ENCODE results near the gene SART3.
"Not testable (repeated sequence)": the region's sequence is repeated elsewhere in the genome, so short reads cannot be mapped to it uniquely, and the experiment has no call there.

The SART3 gene

GRCh38 chr12:108485371-108485770 is 75.6 kb downstream of the SART3 start:
- ATAC-seq, DNase-seq: not testable (repeated sequence)

GRCh38 chr12:108484845-108485244 is 76.1 kb downstream of the SART3 start:
- DNase-seq (no peak), ATAC-seq (no peak)

GRCh38 chr12:108484431-108484830 is 76.5 kb downstream of the SART3 start:
- DNase-seq: no peak
- ATAC-seq: no peak

- no peak for DNase-seq
- ATAC-seq: no peak
Observed at GRCh38 chr12:108483213-108484059, 77.5 kb downstream of the SART3 start.

GRCh38 chr12:108482717-108483212 is 78.2 kb downstream of the SART3 start:
- DNase-seq (no peak), ATAC-seq (no peak)

- DNase-seq (no peak), ATAC-seq (peak; percentile 36)
Observed at GRCh38 chr12:108479364-108480070, 81.5 kb downstream of the SART3 start.

- no peak for ATAC-seq
- DNase-seq: no peak
Observed at GRCh38 chr12:108478611-108479206, 82.3 kb downstream of the SART3 start.

GRCh38 chr12:108477881-108478259 is 83.1 kb downstream of the SART3 start:
- DNase-seq (no peak), ATAC-seq (no peak)

- ATAC-seq (no peak), DNase-seq (no peak)
Observed at GRCh38 chr12:108477055-108477880, 83.7 kb downstream of the SART3 start.

GRCh38 chr12:108475396-108475795 is 85.6 kb downstream of the SART3 start:
- ATAC-seq (no peak), DNase-seq (no peak)

- no peak for ATAC-seq
Observed at GRCh38 chr12:108473400-108474055, 87.4 kb downstream of the SART3 start.

More at GRCh38 chr12:108473400-108474055, 87.4 kb downstream of the SART3 start:
- no peak for DNase-seq

Data from stimulated activated naive CD8-positive, alpha-beta T cell treated with anti-CD3 and anti-CD28 coated beads, Interleukin-15, Interleukin-2, amounts not matched to agents 100 U/mL and 50 U/mL, for 24 hours (primary cell).